H1 (cell line): ENCODE data around the gene RABEP1.

ENCODE experiments used
- JUN ChIP-seq: IDR thresholded peaks from 2 replicates; pipeline ENCODE4 v1.6.1; 2011; ENCODE audit warnings: low read depth, mild to moderate bottlenecking, improper control_type of control experiment, low read length
- RFX5 ChIP-seq: IDR thresholded peaks from 2 replicates; pipeline ENCODE4 v1.6.1; 2011; ENCODE audit warnings: low read depth, low read length, improper control_type of control experiment, borderline replicate concordance
- TF ChIP-seq, protein P1 (sequence below), 3 experiments: IDR thresholded peaks; 1 replicate in 2 of 3; 2 replicates in 1 of 3; pipeline versions ENCODE4 v1.5.1 to v1.6.1; 2011; ENCODE audit warnings: low read length in 3 of 3, mild to moderate bottlenecking in 3 of 3, inconsistent platforms in 2 of 3, low read depth in 1 of 3, moderate library complexity in 1 of 3; ENCODE audit not compliant: insufficient read depth in 1 of 3; ENCODE audit errors: control extremely low read depth in 1 of 3

DNA sequence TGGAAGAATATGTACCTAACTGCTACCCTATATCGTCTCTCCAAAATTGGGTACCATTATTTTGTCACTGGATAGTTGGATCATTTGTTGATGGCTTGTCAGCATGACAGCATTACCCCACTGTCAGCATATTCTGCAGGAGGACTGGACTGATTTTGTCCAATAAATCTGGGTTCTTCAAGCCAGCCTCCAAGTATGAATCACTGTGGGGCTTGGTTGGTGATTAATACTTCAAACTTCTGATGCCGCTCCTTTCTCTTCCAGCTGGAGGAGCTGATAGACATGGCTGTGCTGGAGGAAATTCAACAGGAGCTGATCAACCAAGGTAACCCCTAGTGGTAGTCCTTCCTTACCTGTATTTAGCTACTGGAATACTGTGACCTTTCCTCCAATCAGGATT lies 140.4 kb downstream of the RABEP1 start:
- TF ChIP-seq RFX5 (no peak), JUN (no peak)
- TF ChIP-seq, protein P1, sequence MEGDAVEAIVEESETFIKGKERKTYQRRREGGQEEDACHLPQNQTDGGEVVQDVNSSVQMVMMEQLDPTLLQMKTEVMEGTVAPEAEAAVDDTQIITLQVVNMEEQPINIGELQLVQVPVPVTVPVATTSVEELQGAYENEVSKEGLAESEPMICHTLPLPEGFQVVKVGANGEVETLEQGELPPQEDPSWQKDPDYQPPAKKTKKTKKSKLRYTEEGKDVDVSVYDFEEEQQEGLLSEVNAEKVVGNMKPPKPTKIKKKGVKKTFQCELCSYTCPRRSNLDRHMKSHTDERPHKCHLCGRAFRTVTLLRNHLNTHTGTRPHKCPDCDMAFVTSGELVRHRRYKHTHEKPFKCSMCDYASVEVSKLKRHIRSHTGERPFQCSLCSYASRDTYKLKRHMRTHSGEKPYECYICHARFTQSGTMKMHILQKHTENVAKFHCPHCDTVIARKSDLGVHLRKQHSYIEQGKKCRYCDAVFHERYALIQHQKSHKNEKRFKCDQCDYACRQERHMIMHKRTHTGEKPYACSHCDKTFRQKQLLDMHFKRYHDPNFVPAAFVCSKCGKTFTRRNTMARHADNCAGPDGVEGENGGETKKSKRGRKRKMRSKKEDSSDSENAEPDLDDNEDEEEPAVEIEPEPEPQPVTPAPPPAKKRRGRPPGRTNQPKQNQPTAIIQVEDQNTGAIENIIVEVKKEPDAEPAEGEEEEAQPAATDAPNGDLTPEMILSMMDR (IDR thresholded peaks at IDR 0.05; ENCODE audit: control extremely low read depth in 1 of 3, insufficient read depth in 1 of 3, low read depth in 1 of 3, low read length in 3 of 3): no peak
